IPS-NIHi11 (cell line): Measurements from ENCODE around the gene KDSR.

Experiments
- DNase-seq: peaks from one replicate; pipeline ENCODE4 v3.0.0; 2012; ENCODE audit warnings: mixed read lengths, low spot score

Gene KDSR

GRCh38 chr18:63321291-63321690 lies 45.7 kb downstream of the KDSR start:
- no peak for DNase-seq

DNA sequence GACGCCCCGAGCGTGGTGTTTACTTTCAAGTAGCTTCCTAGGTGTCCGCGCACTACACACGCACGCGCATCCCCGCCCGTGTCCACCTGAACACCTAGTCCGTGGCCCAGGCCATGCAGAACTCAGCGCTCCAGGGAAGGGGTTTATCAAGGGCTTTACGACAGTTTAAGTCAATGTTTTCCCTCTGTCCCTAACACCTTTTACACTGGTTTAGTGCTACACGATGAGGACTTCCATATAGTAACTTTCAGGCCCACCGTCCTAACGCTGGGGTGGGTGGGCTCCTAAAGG lies 46.1 kb downstream of the KDSR start:
- DNase-seq = no peak

DNA sequence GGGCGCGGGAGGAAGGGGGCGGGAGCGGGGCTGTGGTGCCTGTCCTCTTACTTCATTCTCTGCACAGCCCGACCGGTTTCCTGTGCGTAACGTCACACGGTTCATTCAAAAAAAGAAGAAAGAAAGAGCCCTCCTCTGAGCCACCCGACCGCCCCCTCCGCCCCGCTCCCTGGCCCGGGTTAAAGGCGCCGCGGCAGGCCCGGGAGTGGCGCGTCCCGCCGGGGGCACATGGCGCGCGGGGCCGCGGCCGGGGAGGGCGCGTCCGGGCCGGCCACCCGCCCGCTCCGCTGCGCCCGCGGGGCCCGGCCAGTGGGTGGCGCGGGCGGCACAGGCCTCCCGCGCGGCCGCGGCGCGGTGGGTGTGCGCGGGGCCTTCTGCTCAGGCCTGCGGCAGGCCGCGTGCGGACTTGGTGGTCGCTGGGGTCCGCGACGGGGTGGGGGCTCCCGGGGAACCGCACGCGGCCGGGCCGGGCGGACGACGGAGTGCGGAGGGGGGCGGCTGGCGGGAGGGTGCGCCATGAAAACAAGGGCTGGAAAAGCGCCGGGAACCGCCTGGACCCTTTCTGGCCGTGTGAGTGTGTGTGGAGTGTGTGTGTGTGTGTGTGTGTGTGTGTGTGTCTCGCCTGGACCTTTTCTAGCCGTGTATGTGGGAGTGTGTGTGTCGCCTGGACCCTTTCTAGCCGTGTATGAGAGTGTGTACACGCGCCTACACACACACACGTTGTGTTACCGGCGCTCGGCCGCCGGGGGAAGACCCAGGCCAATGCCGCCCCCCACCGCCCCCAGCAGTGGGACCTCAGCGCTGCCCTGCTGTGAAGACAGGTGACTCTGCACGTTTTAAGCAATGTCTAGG lies 46.7 kb downstream of the KDSR start:
- DNase-seq = peak; percentile 83

GRCh38 chr18:63319383-63320122 lies 47.5 kb downstream of the KDSR start, which contains the start of gene BCL2:
BCL2 (minus strand) TSS chr18:63319769.
- peak; percentile 53 for DNase-seq

DNA sequence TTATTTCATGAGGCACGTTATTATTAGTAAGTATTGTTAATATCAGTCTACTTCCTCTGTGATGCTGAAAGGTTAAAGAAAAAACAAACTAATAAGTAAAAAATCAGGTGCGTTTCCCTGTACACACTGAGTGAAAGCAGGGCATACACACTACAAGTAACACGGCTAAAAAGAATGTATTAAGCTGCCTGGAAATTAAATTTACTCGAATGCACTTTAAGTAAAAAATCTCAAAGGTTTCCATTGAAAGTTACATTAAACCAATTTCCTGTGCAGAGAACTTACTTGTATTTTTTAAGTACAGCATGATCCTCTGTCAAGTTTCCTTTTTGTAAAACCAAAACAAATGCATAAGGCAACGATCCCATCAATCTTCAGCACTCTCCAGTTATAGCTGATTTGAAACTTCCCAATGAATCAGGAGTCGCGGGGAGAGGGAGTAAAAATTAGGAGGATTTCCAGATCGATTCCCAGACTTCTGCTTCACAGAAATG lies 48.1 kb downstream of the KDSR start:
- DNase-seq = no peak

DNA sequence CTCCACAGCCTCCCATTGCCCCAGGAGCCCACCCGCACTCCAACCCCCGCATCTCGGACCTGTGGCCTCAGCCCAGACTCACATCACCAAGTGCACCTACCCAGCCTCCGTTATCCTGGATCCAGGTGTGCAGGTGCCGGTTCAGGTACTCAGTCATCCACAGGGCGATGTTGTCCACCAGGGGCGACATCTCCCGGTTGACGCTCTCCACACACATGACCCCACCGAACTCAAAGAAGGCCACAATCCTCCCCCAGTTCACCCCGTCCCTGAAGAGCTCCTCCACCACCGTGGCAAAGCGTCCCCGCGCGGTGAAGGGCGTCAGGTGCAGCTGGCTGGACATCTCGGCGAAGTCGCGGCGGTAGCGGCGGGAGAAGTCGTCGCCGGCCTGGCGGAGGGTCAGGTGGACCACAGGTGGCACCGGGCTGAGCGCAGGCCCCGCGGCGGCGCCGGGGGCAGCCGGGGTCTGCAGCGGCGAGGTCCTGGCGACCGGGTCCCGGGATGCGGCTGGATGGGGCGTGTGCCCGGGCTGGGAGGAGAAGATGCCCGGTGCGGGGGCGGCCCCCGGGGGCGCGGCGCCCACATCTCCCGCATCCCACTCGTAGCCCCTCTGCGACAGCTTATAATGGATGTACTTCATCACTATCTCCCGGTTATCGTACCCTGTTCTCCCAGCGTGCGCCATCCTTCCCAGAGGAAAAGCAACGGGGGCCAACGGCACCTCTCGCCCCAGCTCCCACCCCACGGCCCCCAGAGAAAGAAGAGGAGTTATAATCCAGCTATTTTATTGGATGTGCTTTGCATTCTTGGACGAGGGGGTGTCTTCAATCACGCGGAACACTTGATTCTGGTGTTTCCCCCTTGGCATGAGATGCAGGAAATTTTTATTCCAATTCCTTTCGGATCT lies 48.8 kb downstream of the KDSR start:
- DNase-seq = peak; percentile 60

DNA sequence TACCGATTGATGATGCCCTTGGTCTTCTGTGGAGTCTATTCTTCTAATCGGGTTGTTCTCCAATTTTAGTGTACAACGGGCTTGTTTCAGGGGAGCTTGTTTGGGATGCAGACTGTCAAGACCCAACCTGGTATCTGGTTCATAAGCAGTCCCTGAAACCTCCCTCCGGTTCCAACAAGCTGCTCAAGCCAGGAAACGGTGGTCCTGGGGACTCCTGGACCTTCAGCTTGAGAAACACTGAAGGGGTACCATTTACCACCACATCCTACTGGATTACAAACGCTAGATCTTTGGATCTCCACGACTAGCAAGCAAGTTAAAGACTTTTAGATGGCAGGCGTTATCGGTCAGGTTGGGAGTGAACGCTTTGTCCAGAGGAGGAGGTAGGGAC lies 49.5 kb downstream of the KDSR start:
- DNase-seq = no peak

DNA sequence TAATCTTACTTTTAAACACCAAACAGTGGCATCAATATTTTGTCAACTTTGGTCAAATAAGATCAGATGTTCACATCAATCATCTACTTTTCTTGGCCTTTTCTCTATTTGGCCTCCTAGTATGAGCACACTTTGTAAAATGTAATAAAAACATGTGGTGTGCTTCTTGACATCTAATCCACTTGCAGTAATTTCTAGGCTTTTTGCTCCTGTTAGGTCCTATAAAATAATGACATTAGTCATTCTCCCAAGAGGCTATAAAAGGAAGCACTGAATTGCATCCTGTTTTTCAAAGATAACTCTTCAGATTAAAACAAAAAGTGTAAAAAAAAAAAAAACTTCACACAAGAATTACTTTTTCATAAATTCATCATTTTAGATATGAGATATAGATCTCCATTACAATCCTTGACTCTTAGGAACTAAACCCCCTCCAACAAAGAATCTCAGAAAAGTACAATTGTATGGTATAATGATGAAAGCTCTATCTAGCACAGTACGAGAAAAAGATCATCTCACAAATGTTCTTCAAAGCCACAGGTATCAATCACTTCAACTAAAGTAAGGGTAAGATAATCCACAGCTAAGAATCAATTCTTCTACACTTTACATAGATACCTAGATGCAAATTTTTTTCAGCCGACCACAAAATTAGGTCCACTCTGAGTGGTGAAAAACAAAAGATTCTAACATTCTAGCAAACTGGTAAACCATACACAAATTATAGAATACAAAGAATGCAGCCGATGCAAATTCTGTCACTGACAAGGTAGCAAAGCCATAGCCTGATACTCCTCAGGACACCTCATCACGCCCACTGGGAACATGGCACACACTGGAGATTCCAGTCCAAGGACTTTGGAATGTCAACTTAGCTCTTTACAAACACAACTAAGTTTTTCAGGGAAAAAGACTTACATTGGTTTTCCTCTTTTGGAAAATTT lies 50.1 kb downstream of the KDSR start:
- DNase-seq = no peak

DNA sequence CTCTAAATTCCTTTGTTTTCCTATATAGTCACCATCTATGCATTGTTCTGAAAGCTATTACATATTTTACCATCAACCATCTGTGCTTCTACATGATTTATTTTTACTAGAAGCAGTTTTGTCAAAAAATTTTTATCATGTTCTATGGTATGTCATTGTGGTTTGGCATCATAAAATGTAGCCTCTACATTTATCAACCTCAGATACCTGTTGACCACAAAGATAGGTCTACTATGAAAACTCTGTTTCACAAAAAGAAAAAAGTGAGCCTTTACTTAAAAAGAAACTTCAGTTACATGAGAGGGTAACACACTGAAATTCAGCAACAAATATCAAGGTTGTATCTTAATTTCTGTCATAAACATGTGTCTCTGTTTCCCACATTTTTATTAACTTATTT lies 51.1 kb downstream of the KDSR start:
- DNase-seq = no peak

DNA sequence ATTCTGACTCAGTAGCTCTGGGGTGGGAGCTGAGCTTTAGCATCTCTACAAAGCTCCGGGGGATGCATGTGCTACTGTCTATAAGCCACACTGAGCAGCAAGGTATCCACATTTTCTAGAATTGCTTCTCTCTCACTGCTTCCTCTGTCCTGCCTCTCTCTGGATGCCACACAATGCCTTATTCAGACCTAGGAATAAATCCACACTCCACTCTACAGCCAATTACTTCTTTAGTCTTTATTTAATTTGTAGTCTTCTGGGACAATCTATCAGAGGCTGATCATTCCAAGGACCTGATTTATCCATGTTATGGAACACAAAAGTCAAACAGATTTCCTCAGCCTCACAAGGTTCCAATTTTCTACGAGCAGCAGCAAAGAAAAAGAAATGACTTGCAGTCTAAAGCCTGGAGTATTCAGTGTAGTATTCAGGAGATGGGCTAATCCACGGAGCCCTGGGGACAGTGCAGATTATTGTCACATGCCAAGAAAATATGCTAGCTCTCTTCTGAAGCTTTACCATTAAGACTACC lies 51.8 kb downstream of the KDSR start:
- DNase-seq = no peak

GRCh38 chr18:63314062-63314790 lies 52.8 kb downstream of the KDSR start:
- no peak for DNase-seq

- no peak for DNase-seq
Observed at GRCh38 chr18:63313396-63313917, 53.5 kb downstream of the KDSR start.

- no peak for DNase-seq
Observed at GRCh38 chr18:63312737-63313395, 54.1 kb downstream of the KDSR start.

- DNase-seq = no peak
Observed at GRCh38 chr18:63312019-63312409, 55.0 kb downstream of the KDSR start.

DNA sequence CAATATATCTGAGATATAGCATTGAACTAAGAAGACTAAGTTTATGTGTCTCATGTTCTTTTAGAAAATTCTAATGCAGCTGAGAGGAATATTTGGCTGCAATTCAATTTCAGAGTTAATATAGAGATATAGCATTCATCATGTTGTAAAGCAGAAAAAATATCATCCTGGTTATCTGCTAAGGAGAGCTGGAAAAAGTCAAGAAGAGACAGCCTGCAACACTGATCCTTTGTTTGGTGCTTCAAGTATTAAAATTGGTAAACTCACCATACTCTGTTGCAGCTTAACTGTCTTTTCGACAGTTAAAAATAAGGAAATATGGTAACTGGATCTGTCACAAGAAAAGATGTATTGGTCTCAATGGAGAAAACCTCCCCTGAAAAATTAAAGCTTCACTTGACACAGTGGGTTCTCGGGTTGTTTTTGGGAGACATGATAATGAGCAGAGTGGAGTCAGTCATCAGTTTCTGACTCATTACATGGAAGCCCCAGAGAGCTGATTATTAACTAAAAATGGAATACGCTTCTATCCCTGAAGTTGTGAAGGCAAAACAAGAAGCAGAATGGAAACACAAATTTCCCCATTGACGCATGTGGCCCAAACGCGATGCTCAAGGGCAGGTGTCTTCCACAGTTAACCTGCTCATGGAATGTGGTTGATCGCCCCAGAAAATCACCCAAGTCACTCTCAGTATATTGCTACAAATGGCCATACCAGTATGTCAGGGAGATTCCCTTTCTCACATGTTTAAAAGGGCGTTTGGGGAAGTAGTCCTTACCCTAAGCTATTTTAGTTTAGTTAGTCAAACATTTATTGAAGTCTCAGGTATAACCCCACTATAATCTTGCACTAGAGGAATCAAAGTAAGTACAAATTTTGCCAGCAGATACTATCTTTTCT lies 55.6 kb downstream of the KDSR start:
- no peak for DNase-seq

GRCh38 chr18:63309422-63309821 lies 57.6 kb downstream of the KDSR start:
- DNase-seq = no peak

DNA sequence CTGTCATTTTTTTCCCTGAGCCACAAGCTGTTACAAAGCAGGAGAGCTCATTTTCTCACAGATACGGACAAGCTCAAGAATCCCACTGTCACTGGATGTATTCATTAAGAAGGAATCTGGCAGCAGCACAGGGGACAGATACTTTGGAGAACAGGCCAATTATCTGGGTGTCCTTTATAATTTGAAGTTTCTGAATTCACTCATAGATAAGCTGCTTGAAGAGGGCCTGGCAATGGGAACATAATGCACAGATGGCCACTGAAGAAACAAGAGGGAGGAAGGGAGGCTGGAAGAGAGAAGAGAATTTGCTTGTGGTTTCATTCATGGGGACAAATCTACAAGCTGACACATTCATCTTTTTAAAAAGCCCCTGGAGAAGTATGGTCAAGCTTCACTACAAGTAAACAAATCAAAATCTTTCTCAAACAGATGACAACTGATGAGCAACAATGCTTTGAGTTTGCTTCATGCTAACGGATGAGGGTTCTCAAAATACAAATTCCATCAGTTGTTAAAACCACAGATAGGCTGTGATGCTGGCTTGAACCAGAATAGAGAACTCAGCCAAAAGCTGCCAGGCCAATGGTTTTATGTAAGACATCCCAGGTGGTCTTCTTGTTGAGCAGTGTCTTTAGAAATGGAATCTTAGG lies 59.3 kb downstream of the KDSR start:
- no peak for DNase-seq
